Gastroesophageal sphincter (tissue), 3 donors: ENCODE data around the gene PMF1.

Source experiments
- CTCF ChIP-seq, 4 experiments: fragments of 200-600 bp in 2 of 4; fragments of 450-650 bp in 2 of 4; sonication (generic) in 1 of 4; IDR thresholded peaks; one replicate each; pipeline ENCODE4 v1.5.1; 2017 to 2019; ENCODE audit warnings: antibody characterized with exemption in 4 of 4, mild to moderate bottlenecking in 2 of 4, moderate library complexity in 2 of 4
- EP300 ChIP-seq: sonication (generic); formaldehyde crosslinking; IDR thresholded peaks from one replicate; pipeline ENCODE4 v1.6.1; 2017; ENCODE audit warnings: antibody characterized with exemption, mild to moderate bottlenecking
- POLR2A ChIP-seq, 2 donors: fragments of 450-650 bp; IDR thresholded peaks; one replicate each; pipeline ENCODE4 v1.6.1; 2017; ENCODE audit warnings: antibody characterized with exemption in 2 of 2, mild to moderate bottlenecking in 2 of 2, moderate library complexity in 1 of 2
- POLR2AphosphoS5 ChIP-seq: sonication (generic); formaldehyde crosslinking; IDR thresholded peaks from one replicate; pipeline ENCODE4 v1.6.1; 2017; ENCODE audit warnings: antibody characterized with exemption

GRCh38 chr1:156281281-156281680, 68.5 kb downstream of the PMF1 start:
- TF ChIP-seq EP300 = no peak
- TF ChIP-seq CTCF (IDR thresholded peaks at IDR 0.05) = no peak
- TF ChIP-seq POLR2A (IDR thresholded peaks at IDR 0.05) = no peak
- no peak for TF ChIP-seq POLR2AphosphoS5
